HCT116 (cell line): ENCODE measurements around the gene AIMP1.

Source experiments
- EGR1 ChIP-seq: IDR thresholded peaks from 2 replicates; pipeline ENCODE4 v1.6.1; 2012; ENCODE audit warnings: low read depth
- POLR2A ChIP-seq: IDR thresholded peaks from 2 replicates; pipeline ENCODE4 v1.7.0; 2011; ENCODE audit warnings: borderline replicate concordance; ENCODE audit not compliant: insufficient read depth, insufficient read length; ENCODE audit errors: extremely low read depth
- RAD21 ChIP-seq: IDR thresholded peaks from 2 replicates; pipeline ENCODE4 v1.6.1; 2012; ENCODE audit warnings: low read depth, mild to moderate bottlenecking
- TF ChIP-seq, protein P1 (sequence below), 3 experiments: fragments of 200-600 bp in 1 of 3; sonication (generic) in 1 of 3; IDR thresholded peaks in 2 of 3; conservative IDR thresholded peaks in 1 of 3; 2 replicates each; pipeline ENCODE4 v1.5.1; 2012 to 2017; ENCODE audit warnings: low read depth in 2 of 3, low read length in 2 of 3, antibody characterized with exemption in 1 of 3, borderline replicate concordance in 1 of 3, control low read depth in 1 of 3, mild to moderate bottlenecking in 1 of 3, mixed read lengths in 1 of 3, mixed run types in 1 of 3, moderate library complexity in 1 of 3; ENCODE audit not compliant: insufficient read depth in 1 of 3
- TF ChIP-seq, protein P2 (sequence below): IDR thresholded peaks from 2 replicates; pipeline ENCODE4 v1.6.1; 2012; ENCODE audit warnings: low read depth

- TF ChIP-seq, protein P1, sequence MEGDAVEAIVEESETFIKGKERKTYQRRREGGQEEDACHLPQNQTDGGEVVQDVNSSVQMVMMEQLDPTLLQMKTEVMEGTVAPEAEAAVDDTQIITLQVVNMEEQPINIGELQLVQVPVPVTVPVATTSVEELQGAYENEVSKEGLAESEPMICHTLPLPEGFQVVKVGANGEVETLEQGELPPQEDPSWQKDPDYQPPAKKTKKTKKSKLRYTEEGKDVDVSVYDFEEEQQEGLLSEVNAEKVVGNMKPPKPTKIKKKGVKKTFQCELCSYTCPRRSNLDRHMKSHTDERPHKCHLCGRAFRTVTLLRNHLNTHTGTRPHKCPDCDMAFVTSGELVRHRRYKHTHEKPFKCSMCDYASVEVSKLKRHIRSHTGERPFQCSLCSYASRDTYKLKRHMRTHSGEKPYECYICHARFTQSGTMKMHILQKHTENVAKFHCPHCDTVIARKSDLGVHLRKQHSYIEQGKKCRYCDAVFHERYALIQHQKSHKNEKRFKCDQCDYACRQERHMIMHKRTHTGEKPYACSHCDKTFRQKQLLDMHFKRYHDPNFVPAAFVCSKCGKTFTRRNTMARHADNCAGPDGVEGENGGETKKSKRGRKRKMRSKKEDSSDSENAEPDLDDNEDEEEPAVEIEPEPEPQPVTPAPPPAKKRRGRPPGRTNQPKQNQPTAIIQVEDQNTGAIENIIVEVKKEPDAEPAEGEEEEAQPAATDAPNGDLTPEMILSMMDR (IDR thresholded peaks at IDR 0.05 in 2 of 3, conservative IDR thresholded peaks at IDR 0.05 in 1 of 3; ENCODE audit: borderline replicate concordance in 1 of 3, insufficient read depth in 1 of 3, low read depth in 2 of 3, low read length in 2 of 3), result no peak
- TF ChIP-seq EGR1 (no peak), RAD21 (no peak), POLR2A (no peak)
- TF ChIP-seq, protein P2, sequence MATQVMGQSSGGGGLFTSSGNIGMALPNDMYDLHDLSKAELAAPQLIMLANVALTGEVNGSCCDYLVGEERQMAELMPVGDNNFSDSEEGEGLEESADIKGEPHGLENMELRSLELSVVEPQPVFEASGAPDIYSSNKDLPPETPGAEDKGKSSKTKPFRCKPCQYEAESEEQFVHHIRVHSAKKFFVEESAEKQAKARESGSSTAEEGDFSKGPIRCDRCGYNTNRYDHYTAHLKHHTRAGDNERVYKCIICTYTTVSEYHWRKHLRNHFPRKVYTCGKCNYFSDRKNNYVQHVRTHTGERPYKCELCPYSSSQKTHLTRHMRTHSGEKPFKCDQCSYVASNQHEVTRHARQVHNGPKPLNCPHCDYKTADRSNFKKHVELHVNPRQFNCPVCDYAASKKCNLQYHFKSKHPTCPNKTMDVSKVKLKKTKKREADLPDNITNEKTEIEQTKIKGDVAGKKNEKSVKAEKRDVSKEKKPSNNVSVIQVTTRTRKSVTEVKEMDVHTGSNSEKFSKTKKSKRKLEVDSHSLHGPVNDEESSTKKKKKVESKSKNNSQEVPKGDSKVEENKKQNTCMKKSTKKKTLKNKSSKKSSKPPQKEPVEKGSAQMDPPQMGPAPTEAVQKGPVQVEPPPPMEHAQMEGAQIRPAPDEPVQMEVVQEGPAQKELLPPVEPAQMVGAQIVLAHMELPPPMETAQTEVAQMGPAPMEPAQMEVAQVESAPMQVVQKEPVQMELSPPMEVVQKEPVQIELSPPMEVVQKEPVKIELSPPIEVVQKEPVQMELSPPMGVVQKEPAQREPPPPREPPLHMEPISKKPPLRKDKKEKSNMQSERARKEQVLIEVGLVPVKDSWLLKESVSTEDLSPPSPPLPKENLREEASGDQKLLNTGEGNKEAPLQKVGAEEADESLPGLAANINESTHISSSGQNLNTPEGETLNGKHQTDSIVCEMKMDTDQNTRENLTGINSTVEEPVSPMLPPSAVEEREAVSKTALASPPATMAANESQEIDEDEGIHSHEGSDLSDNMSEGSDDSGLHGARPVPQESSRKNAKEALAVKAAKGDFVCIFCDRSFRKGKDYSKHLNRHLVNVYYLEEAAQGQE, result no peak
Observed at GRCh38 chr4:106395582-106395981, 79.2 kb downstream of the AIMP1 start.
